PFSK-1 (cell line): Measurements from ENCODE around the gene PAM16.

Experiments used
- FOXP2 ChIP-seq: optimal IDR thresholded peaks from 2 replicates; pipeline ENCODE3; 2011; ENCODE audit warnings: borderline replicate concordance, control low read depth, inconsistent platforms; ENCODE audit not compliant: insufficient read depth; ENCODE audit errors: extremely low read length, extremely low read depth
- POLR2AphosphoS5 ChIP-seq: IDR thresholded peaks from 2 replicates; pipeline ENCODE4 v1.6.1; 2012; ENCODE audit warnings: low read depth, mild to moderate bottlenecking, control low read depth, low read length, moderate library complexity
- SIN3A ChIP-seq: IDR thresholded peaks from 2 replicates; pipeline ENCODE4 v1.6.1; 2012; ENCODE audit warnings: mild to moderate bottlenecking, low read length, moderate library complexity, borderline replicate concordance; ENCODE audit not compliant: insufficient read depth
- TAF1 ChIP-seq: IDR thresholded peaks from 2 replicates; pipeline ENCODE4 v1.6.1; 2012; ENCODE audit warnings: low read length, control low read depth, borderline replicate concordance; ENCODE audit not compliant: insufficient read depth
- TF ChIP-seq, protein P1 (sequence below), 2 experiments: IDR thresholded peaks; 2 replicates each; pipeline versions ENCODE4 v1.6.1 to v1.8.0; 2011 to 2012; ENCODE audit warnings: low read depth in 2 of 2, low read length in 2 of 2, control low read depth in 1 of 2, inconsistent platforms in 1 of 2, mild to moderate bottlenecking in 1 of 2, moderate library complexity in 1 of 2; ENCODE audit not compliant: insufficient read depth in 1 of 2

PAM16 gene

GRCh38 chr16:4356820-4357219 lies 5.7 kb upstream of the PAM16 start:
- TF ChIP-seq TAF1 = no peak

DNA sequence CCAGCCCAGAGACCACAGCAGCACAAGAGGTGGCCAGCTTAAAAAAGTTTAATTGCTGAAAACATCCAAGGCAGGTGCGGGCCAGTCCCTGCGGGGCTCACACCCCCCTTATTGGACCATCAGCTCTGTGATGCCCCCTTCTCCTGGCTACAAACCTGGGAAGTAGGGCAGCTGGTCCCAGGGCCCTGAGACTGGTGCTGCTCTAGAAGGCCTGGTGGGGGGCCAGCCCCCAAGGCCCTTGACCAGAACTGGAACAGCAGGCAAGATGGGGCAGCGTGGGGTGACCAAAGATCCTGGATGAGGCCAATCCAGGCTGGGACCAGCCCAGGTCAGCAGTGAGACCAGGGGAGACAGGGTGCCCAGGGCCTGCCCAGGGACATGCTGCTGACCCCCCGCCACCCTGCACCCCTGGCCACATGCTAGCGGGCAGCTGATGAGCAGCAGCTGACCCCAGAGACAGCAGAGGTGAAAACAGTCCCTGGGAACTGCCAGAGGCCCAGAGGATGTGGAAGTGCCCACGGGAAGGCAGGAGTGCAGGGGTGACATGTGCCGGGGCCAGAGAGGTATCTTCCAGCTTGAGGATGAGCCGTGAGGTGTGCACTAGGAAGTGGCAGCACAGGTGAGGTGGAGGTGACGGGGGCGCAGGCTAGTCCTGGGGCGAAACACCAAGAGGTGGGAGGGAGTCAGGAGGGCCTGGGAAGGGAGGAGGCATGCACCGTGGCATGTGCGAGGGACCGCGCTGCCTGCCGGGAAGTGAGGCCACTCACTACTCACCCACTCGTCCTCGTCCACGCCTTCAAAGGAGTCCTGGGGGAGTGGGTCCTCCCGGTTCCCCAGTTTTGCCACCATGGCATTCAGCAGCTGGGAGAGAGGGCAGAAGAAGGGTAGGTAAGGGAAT lies 3.6 kb upstream of the PAM16 start:
- no peak for TF ChIP-seq SIN3A

DNA sequence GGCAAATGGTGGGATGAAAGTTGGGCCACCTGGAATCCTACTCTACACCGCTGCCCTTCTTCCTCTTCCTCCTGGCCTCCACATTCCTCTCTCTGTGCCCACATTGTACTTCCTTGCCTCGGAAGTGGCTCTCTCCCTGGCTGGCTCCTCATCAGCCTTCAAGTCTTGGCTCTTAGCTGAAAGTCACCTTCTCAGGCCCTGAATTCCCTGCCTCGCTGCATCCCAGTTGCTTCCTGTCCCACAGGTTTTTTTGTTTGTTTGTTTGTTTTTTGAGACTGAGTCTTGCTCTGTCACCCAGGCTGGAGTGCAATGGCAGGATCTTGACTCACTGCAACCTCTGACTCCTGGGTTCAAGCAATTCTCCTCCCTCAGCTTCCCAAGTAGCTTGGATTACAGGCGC lies 2.6 kb upstream of the PAM16 start:
- TF ChIP-seq, protein P1, sequence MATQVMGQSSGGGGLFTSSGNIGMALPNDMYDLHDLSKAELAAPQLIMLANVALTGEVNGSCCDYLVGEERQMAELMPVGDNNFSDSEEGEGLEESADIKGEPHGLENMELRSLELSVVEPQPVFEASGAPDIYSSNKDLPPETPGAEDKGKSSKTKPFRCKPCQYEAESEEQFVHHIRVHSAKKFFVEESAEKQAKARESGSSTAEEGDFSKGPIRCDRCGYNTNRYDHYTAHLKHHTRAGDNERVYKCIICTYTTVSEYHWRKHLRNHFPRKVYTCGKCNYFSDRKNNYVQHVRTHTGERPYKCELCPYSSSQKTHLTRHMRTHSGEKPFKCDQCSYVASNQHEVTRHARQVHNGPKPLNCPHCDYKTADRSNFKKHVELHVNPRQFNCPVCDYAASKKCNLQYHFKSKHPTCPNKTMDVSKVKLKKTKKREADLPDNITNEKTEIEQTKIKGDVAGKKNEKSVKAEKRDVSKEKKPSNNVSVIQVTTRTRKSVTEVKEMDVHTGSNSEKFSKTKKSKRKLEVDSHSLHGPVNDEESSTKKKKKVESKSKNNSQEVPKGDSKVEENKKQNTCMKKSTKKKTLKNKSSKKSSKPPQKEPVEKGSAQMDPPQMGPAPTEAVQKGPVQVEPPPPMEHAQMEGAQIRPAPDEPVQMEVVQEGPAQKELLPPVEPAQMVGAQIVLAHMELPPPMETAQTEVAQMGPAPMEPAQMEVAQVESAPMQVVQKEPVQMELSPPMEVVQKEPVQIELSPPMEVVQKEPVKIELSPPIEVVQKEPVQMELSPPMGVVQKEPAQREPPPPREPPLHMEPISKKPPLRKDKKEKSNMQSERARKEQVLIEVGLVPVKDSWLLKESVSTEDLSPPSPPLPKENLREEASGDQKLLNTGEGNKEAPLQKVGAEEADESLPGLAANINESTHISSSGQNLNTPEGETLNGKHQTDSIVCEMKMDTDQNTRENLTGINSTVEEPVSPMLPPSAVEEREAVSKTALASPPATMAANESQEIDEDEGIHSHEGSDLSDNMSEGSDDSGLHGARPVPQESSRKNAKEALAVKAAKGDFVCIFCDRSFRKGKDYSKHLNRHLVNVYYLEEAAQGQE (IDR thresholded peaks at IDR 0.05; ENCODE audit: insufficient read depth in 1 of 2, low read depth in 2 of 2, low read length in 2 of 2) = no peak
- TF ChIP-seq FOXP2 (no peak), SIN3A (no peak), TAF1 (no peak), POLR2AphosphoS5 (no peak)

DNA sequence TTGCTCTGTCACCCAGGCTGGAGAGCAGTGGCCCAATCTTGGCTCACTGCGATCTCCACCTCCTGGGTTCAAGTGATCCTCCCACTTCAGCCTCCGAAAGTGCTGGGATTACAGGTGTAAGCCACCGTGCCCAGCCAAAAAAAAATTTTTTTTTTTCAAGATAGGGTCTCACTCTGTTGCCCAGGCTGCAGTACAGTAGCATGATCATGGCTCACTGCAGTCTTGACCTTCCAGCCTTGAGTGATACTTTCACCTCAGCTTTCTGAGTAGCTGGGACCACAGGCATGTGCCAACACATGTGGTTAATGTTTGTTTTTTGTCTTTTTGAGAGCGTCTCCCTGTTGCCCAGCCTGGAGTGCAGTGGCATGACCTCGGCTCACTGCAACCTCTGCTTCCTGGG lies 1.7 kb upstream of the PAM16 start:
- TF ChIP-seq, protein P1 (IDR thresholded peaks at IDR 0.05; ENCODE audit: insufficient read depth in 1 of 2, low read depth in 2 of 2, low read length in 2 of 2) = no peak
- TF ChIP-seq FOXP2 (no peak), TAF1 (no peak), POLR2AphosphoS5 (no peak), SIN3A (no peak)

DNA sequence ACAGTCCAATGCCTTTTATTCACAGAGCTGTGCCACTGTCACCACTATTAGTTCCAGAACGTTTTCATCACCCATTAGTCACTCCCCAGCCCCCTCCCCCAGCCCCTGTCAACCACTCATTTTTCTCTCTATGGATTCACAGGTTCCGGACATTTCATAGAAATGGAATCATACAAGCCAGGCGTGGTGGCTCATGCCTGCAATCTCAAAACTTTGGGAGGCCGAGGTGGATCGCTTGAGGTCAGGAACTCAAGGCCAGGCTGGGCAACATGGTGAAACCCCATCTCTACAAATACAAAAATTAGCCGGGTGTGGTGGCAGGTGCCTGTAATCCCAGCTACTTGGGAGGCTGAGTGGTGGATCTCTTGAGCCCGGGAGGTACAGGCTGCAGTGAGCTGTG lies 759 bp upstream of the PAM16 start:
- TF ChIP-seq POLR2AphosphoS5 (no peak), FOXP2 (no peak), SIN3A (no peak), TAF1 (no peak)
- TF ChIP-seq, protein P1 (IDR thresholded peaks at IDR 0.05; ENCODE audit: insufficient read depth in 1 of 2, low read depth in 2 of 2, low read length in 2 of 2) = no peak

- TF ChIP-seq SIN3A (no peak), FOXP2 (no peak), TAF1 (no peak), POLR2AphosphoS5 (no peak)
- TF ChIP-seq, protein P1 (IDR thresholded peaks at IDR 0.05; ENCODE audit: insufficient read depth in 1 of 2, low read depth in 2 of 2, low read length in 2 of 2) = no peak
Measured at GRCh38 chr16:4350365-4350786, 745 bp downstream of the PAM16 start.
